GM21447 (cell line): ENCODE data around the gene TOX2.
"Not testable (repeated sequence)": the region's sequence is repeated elsewhere in the genome, so short reads cannot be mapped to it uniquely, and the experiment has no call there.

ENCODE experiments used
- ATAC-seq: cut with Tn5 transposase; IDR thresholded peaks from one replicate; pipeline ENCODE4 v1.9.1; 2021; ENCODE audit not compliant: unreplicated experiment

TOX2 gene

GRCh38 chr20:44029848-44030230 is 115.2 kb downstream of the TOX2 start:
- ATAC-seq, result no peak

GRCh38 chr20:44030394-44030793 is 115.7 kb downstream of the TOX2 start:
- no peak for ATAC-seq

GRCh38 chr20:44031001-44031574 is 116.4 kb downstream of the TOX2 start:
- no peak for ATAC-seq

- no peak for ATAC-seq
Measured at GRCh38 chr20:44031781-44032582, 117.3 kb downstream of the TOX2 start.

- no peak for ATAC-seq
Measured at GRCh38 chr20:44032583-44033331, 118.1 kb downstream of the TOX2 start.

GRCh38 chr20:44033344-44033743 is 118.7 kb downstream of the TOX2 start:
- no peak for ATAC-seq

- ATAC-seq, result no peak
Measured at GRCh38 chr20:44033873-44034272, 119.2 kb downstream of the TOX2 start.

- no peak for ATAC-seq
Measured at GRCh38 chr20:44034451-44034850, 119.8 kb downstream of the TOX2 start.

GRCh38 chr20:44034965-44035635 is 120.4 kb downstream of the TOX2 start:
- no peak for ATAC-seq

GRCh38 chr20:44035924-44036323 is 121.3 kb downstream of the TOX2 start:
- no peak for ATAC-seq

- no peak for ATAC-seq
Measured at GRCh38 chr20:44036441-44036840, 121.8 kb downstream of the TOX2 start.

GRCh38 chr20:44038681-44039123 is 124.0 kb downstream of the TOX2 start:
- no peak for ATAC-seq

- ATAC-seq, result no peak
Measured at GRCh38 chr20:44039147-44039546, 124.5 kb downstream of the TOX2 start.

GRCh38 chr20:44039741-44040140 is 125.1 kb downstream of the TOX2 start:
- no peak for ATAC-seq

- ATAC-seq, result no peak
Measured at GRCh38 chr20:44040202-44040915, 125.7 kb downstream of the TOX2 start.

- ATAC-seq, result no peak
Measured at GRCh38 chr20:44041001-44041400, 126.3 kb downstream of the TOX2 start.

GRCh38 chr20:44044712-44045111 is 130.1 kb downstream of the TOX2 start:
- ATAC-seq, result not testable (repeated sequence)

- ATAC-seq, result no peak
Measured at GRCh38 chr20:44050327-44050726, 135.7 kb downstream of the TOX2 start.

GRCh38 chr20:44050925-44051660 is 136.4 kb downstream of the TOX2 start:
- ATAC-seq, result no peak

- ATAC-seq, result no peak
Measured at GRCh38 chr20:44051661-44052000, 137.0 kb downstream of the TOX2 start.
